Ishikawa (cell line): ENCODE results near the gene MACROD2.

Source experiments
- EGR1 ChIP-seq: IDR thresholded peaks from 2 replicates; pipeline ENCODE4 v1.6.1; 2012
- EP300 ChIP-seq: IDR thresholded peaks from 2 replicates; pipeline ENCODE4 v1.6.1; 2012; ENCODE audit warnings: borderline replicate concordance
- RAD21 ChIP-seq: IDR thresholded peaks from 2 replicates; pipeline ENCODE4 v1.6.1; 2012; ENCODE audit warnings: low read depth
- TAF1 ChIP-seq: IDR thresholded peaks from 2 replicates; pipeline ENCODE4 v1.6.1; 2012; ENCODE audit warnings: low read depth, mild to moderate bottlenecking
- TCF12 ChIP-seq: IDR thresholded peaks from 2 replicates; pipeline ENCODE4 v1.6.1; 2012; ENCODE audit warnings: low read depth
- YY1 ChIP-seq: IDR thresholded peaks from 2 replicates; pipeline ENCODE4 v1.6.1; 2012; ENCODE audit warnings: low read depth
- TF ChIP-seq, protein P1 (sequence below): IDR thresholded peaks from 2 replicates; pipeline ENCODE4 v1.6.1; 2012; ENCODE audit warnings: low read depth, mild to moderate bottlenecking
- TF ChIP-seq, protein P2 (sequence below): IDR thresholded peaks from 2 replicates; pipeline ENCODE4 v1.6.1; 2012
- TF ChIP-seq, protein P3 (sequence below): IDR thresholded peaks from 2 replicates; pipeline ENCODE4 v1.6.1; 2012

DNA sequence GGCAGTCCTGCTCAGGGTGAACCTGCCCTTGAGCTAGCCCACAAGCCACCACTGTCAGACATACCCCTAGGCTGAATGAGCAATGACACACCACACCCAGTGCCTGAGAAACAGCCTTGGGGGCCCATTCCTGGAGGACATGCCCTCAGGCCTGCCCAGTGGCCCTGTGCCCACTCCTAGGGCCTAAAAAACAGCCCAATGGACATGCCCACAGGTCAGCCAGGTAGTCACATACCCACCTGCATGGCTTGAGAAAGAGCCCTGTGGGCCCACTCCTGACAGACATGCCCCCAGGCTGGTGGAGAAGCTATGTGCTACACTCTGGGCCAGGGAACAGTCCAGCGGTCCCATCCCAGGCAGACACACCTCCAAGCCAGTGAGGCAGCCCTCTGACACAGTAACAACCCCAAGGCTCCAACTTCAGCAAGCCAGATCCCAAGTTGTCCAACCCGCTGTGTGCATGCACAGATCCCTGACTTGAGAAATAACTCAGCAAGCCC, 2086.8 kb downstream of the MACROD2 start:
- no peak for TF ChIP-seq RAD21
- TF ChIP-seq, protein P1, sequence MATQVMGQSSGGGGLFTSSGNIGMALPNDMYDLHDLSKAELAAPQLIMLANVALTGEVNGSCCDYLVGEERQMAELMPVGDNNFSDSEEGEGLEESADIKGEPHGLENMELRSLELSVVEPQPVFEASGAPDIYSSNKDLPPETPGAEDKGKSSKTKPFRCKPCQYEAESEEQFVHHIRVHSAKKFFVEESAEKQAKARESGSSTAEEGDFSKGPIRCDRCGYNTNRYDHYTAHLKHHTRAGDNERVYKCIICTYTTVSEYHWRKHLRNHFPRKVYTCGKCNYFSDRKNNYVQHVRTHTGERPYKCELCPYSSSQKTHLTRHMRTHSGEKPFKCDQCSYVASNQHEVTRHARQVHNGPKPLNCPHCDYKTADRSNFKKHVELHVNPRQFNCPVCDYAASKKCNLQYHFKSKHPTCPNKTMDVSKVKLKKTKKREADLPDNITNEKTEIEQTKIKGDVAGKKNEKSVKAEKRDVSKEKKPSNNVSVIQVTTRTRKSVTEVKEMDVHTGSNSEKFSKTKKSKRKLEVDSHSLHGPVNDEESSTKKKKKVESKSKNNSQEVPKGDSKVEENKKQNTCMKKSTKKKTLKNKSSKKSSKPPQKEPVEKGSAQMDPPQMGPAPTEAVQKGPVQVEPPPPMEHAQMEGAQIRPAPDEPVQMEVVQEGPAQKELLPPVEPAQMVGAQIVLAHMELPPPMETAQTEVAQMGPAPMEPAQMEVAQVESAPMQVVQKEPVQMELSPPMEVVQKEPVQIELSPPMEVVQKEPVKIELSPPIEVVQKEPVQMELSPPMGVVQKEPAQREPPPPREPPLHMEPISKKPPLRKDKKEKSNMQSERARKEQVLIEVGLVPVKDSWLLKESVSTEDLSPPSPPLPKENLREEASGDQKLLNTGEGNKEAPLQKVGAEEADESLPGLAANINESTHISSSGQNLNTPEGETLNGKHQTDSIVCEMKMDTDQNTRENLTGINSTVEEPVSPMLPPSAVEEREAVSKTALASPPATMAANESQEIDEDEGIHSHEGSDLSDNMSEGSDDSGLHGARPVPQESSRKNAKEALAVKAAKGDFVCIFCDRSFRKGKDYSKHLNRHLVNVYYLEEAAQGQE: no peak
- TF ChIP-seq EGR1: no peak
- no peak for TF ChIP-seq EP300
- TF ChIP-seq, protein P2, sequence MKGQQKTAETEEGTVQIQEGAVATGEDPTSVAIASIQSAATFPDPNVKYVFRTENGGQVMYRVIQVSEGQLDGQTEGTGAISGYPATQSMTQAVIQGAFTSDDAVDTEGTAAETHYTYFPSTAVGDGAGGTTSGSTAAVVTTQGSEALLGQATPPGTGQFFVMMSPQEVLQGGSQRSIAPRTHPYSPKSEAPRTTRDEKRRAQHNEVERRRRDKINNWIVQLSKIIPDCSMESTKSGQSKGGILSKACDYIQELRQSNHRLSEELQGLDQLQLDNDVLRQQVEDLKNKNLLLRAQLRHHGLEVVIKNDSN: no peak
- no peak for TF ChIP-seq TCF12
- no peak for TF ChIP-seq TAF1
- TF ChIP-seq, protein P3, sequence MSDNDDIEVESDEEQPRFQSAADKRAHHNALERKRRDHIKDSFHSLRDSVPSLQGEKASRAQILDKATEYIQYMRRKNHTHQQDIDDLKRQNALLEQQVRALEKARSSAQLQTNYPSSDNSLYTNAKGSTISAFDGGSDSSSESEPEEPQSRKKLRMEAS: no peak
- TF ChIP-seq YY1: no peak
